K562 (cell line): ENCODE measurements around the gene HOXA7. TPM values are rescaled to one million over a fixed set of nuclear protein-coding genes. Genes with fewer than 3 reads are reported as not detected.

Experiments
- ATAC-seq: fragments of 200-7000 bp; cut with Tn5 transposase; 3 replicates; pipeline ENCODE4 v1.9.1; 2020; ENCODE audit warnings: moderate library complexity
- BruUV-seq: library from RNA; stranded (reverse); fragments of 400-500 nt; replicated peaks from 2 replicates; lab custom pipeline; 2021; lab: Mats Ljungman, UMichigan
- CTCF ChIA-PET: fragments of 300-600 bp; formaldehyde crosslinking; extraction: SDS; loops from one replicate; lab custom pipeline; 2021; ENCODE audit warnings: low intra/inter-chr PET ratio; lab: Yijun Ruan, JAX
- POLR2A ChIA-PET: fragments of 300-600, 350-650 bp; sonication (Branson Sonifier 250); formaldehyde crosslinking; extraction: SDS; loops from one replicate; lab custom pipeline; 2021; ENCODE audit warnings: antibody characterized with exemption, inconsistent platforms; lab: Yijun Ruan, JAX
- DNase-seq, 4 experiments: peaks; one replicate each; pipeline versions ENCODE4 v3.0.0 to v3.0.0-alpha.2; 2011 to 2018; ENCODE audit warnings: low spot score in 3 of 4, mixed read lengths in 3 of 4; ENCODE audit errors: extremely low read depth in 1 of 4
- FAIRE-seq: peaks from 2 replicates; lab custom pipeline; 2011; peaks lifted over from hg19 to GRCh38; lab: Jason Lieb, UNC
- H2AFZ ChIP-seq: 2 replicates; pipeline ENCODE4 v1.6.0; 2011; ENCODE audit warnings: low read depth, low read length, control low read depth, inconsistent platforms
- H3K27ac ChIP-seq: fragments of 200-600 bp; 3 replicates; pipeline ENCODE4 v1.8.0; 2011; ENCODE audit warnings: low read depth, mild to moderate bottlenecking, control low read depth, inconsistent platforms, low read length, moderate library complexity, mixed read lengths; ENCODE audit errors: extremely low read depth
- H3K27me3 ChIP-seq, 2 experiments: fragments of 300-600 bp in 1 of 2; 2 replicates in 1 of 2; 3 replicates in 1 of 2; pipeline versions ENCODE4 v1.6.0 to v1.8.0; 2011; ENCODE audit warnings: inconsistent platforms in 2 of 2, low read length in 2 of 2, mild to moderate bottlenecking in 1 of 2, mixed read lengths in 1 of 2, moderate library complexity in 1 of 2; ENCODE audit not compliant: control insufficient read depth in 2 of 2, insufficient read depth in 2 of 2
- H3K36me3 ChIP-seq: fragments of 300-600 bp; 3 replicates; pipeline ENCODE4 v1.8.0; 2011; ENCODE audit warnings: mild to moderate bottlenecking, low read length, inconsistent platforms; ENCODE audit not compliant: control insufficient read depth, insufficient read depth
- H3K4me1 ChIP-seq, 2 experiments: fragments of 200-600 bp in 1 of 2; replicated peaks in 1 of 2; 2 replicates in 1 of 2; 3 replicates in 1 of 2; pipeline versions ENCODE4 v1.5.1 to v1.8.0; 2011; ENCODE audit warnings: inconsistent platforms in 2 of 2, low read length in 2 of 2, mild to moderate bottlenecking in 1 of 2, mixed read lengths in 1 of 2, moderate library complexity in 1 of 2; ENCODE audit not compliant: control insufficient read depth in 2 of 2, insufficient read depth in 2 of 2
- H3K4me2 ChIP-seq: 2 replicates; pipeline ENCODE4 v1.6.1; 2011; ENCODE audit warnings: low read length, control low read depth, inconsistent platforms, mixed read lengths; ENCODE audit not compliant: insufficient read depth
- H3K4me3 ChIP-seq: fragments of 200-600 bp; sonication (generic), shearing (Covaris generic); 2 replicates; pipeline ENCODE4 v1.5.1; 2016; ENCODE audit warnings: control low read depth, inconsistent platforms
- H3K79me2 ChIP-seq: fragments of 200-600 bp; 3 replicates; pipeline ENCODE4 v1.8.0; 2011; ENCODE audit warnings: low read length, inconsistent platforms; ENCODE audit not compliant: control insufficient read depth, insufficient read depth
- H3K9ac ChIP-seq, 2 experiments: 2 replicates each; pipeline versions ENCODE4 v1.6.0 to v1.6.1; 2011; ENCODE audit warnings: low read depth in 2 of 2, low read length in 2 of 2, control low read depth in 1 of 2, inconsistent platforms in 1 of 2, mild to moderate bottlenecking in 1 of 2, mixed read lengths in 1 of 2; ENCODE audit not compliant: insufficient read depth in 1 of 2
- H3K9me1 ChIP-seq: one replicate; pipeline ENCODE4 v1.6.0; 2011; ENCODE audit warnings: inconsistent platforms, mild to moderate bottlenecking, low read length, moderate library complexity; ENCODE audit not compliant: control insufficient read depth, insufficient read depth
- H3K9me3 ChIP-seq: replicated peaks from 2 replicates; pipeline ENCODE4 v1.5.1; 2011; ENCODE audit warnings: low read depth, low read length, inconsistent platforms; ENCODE audit not compliant: control insufficient read depth, insufficient read depth
- H4K20me1 ChIP-seq: replicated peaks from 2 replicates; pipeline ENCODE4 v1.6.1; 2011; ENCODE audit warnings: low read length, inconsistent platforms, mixed read lengths; ENCODE audit not compliant: control insufficient read depth, insufficient read depth
- GTF2B ChIP-seq: IDR thresholded peaks from 2 replicates; pipeline ENCODE4 v1.6.1; 2011; ENCODE audit not compliant: insufficient read length; ENCODE audit errors: extremely low read depth
- POU5F1 ChIP-seq: fragments of 150-350 bp; IDR thresholded peaks from 2 replicates; pipeline ENCODE4 v1.6.1; 2014; ENCODE audit warnings: borderline replicate concordance, low read length, low read depth, mild to moderate bottlenecking; ENCODE audit not compliant: partially characterized antibody
- RBM34 ChIP-seq: fragments of 200-400 bp; formaldehyde crosslinking; IDR thresholded peaks from 2 replicates; pipeline ENCODE4 v1.6.1; 2018; ENCODE audit warnings: low read length, borderline replicate concordance; ENCODE audit not compliant: insufficient read depth
- WGBS: fragments of 100-300 bp; shearing (Covaris generic); methylation state at CpG from one replicate; pipeline ENCODE4 v1.1.6; 2016; ENCODE audit warnings: low coverage, mixed read lengths; ENCODE audit not compliant: insufficient coverage; ENCODE audit errors: missing lambda C conversion rate; 5-methylcytosine and 5-hydroxymethylcytosine counted together
- in situ Hi-C: fragments of 300-500 bp; cut with MboI; formaldehyde crosslinking; loops from 4 replicates; pipeline ENCODE4 v1.15.0; 2018; ENCODE audit warnings: inconsistent platforms, mixed read lengths
- intact Hi-C: fragments of 100-400 bp; cut with micrococcal nuclease; formaldehyde crosslinking; loops from 2 replicates; pipeline ENCODE4 v1.14.2; 2022
- polyA plus RNA-seq, 8 experiments: library from polyadenylated mRNA; depleted of rRNA in 4 of 8; stranded (reverse) in 5 of 8; unstranded in 3 of 8; fragments of >200 nt; fragmentation: Nextera tagmentation in 2 of 8; fragmentation: Illumina TruSeq in 1 of 8; extraction: Ambion mirVana in 2 of 8; extraction: Trizol in 1 of 8; gene quantifications; 2 replicates each; pipeline versions ENCODE4 v1.2.1 to v1.2.3, GENCODE V29; 2011 to 2014; ENCODE audit warnings: inconsistent platforms in 1 of 8, missing spikeins in 1 of 8
- total RNA-seq, 7 experiments: library from RNA; depleted of rRNA in 6 of 7; stranded (reverse); fragments of >200 nt in 6 of 7; fragmentation: Illumina TruSeq in 2 of 7; extraction: Trizol in 2 of 7; gene quantifications; 2 replicates each; pipeline versions ENCODE4 v1.2.1 to v1.2.3, GENCODE V29; 2011 to 2021; ENCODE audit warnings: low replicate concordance in 1 of 7
- TF ChIP-seq, protein P1 (sequence below): fragments of 450-650 bp; IDR thresholded peaks from 2 replicates; pipeline ENCODE4 v1.6.1; 2017; ENCODE audit warnings: antibody characterized with exemption, mild to moderate bottlenecking
- TF ChIP-seq, protein P2 (sequence below): fragments of 450-650 bp; formaldehyde crosslinking; IDR thresholded peaks from 2 replicates; pipeline ENCODE4 v1.4.0; 2020; ENCODE audit warnings: mild to moderate bottlenecking, moderate library complexity

HOXA7 gene
- total and polyA plus RNA-seq, 9 of the 15 experiments (the other 6 are each of a cell fraction or from before 2014, with no cell fraction given) = not detected

- H3K36me3 ChIP-seq = no peaks in the 10 kb centered on the region
- in situ Hi-C loops (loop anchor here (10.0 kb wide), 1 partner anchor 288 kb away; no protein-coding TSS in a partner anchor), intact Hi-C loops (no loop called here)
- H3K79me2 ChIP-seq = no peaks in the 10 kb centered on the region
- no TSS peak for BruUV-seq
- no peaks in the 10 kb centered on the region for H3K9me3 ChIP-seq
- ChIA-PET CTCF (no interaction called here), POLR2A (interaction anchor here (0.6 to 0.7 kb wide), 2 partner anchors 19 to 32 kb away, joined by 3 read pairs; no protein-coding TSS in a partner anchor)
- no peak for FAIRE-seq
- H3K9ac ChIP-seq = no peak within 1 kb of the TSS
- H3K4me2 ChIP-seq = no peak within 1 kb of the TSS
- DNase-seq = no peak
- H3K9me1 ChIP-seq = no peaks in the 10 kb centered on the region
- WGBS = 65% methylated on average over 72 of the region's 86 CpGs
- peaks cover 30 to 87% of the 10 kb centered on the region in 2 experiments for H3K27me3 ChIP-seq
- H3K4me1 ChIP-seq = peaks cover 0 to 20% of the 10 kb centered on the region in 2 experiments; a peak in 2 of 5 replicates
- no peaks in the 10 kb centered on the region for H4K20me1 ChIP-seq
- H3K27ac ChIP-seq = no peak within 1 kb of the TSS
- no peak within 1 kb of the TSS for H3K4me3 ChIP-seq
- TF ChIP-seq POU5F1 = no peak
- H2AFZ ChIP-seq = no peak within 1 kb of the TSS
- ATAC-seq = no peak
These were observed 13.2 kb downstream of the HOXA7 start, which contains the start of gene HOXA5 for GRCh38 chr7:27143023-27143949. HOXA5 (minus strand) TSS chr7:27143681; CDS start chr7:27143607, 74 bp downstream.

DNA sequence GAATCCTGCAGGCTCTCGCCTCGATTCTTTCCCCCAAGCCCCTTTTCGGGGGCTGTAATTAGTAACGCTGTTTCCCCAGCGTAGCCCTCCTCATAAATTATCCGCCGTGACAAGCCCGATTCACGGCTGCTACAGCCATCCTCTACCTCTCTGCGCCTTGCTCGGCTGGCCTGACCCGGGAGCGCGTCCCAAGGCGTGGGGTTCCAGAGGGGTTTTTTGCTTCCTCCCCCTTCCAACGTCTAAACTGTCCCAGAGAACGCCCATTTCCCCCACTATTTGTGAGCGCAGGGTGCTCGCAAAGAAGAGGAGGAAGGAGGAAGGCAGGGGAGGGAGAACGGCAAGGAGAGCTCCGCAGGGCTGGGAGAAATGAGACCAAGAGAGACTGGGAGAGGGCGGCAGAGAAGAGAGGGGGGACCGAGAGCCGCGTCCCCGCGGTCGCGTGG is 13.9 kb downstream of the HOXA7 start:
- no peak for ATAC-seq
- Histone ChIP-seq H3K36me3 (no peaks in the 10 kb centered on the region), H4K20me1 (no peaks in the 10 kb centered on the region), H3K27ac (no peak overlapping the region), H3K4me3 (no peak overlapping the region), H3K4me2 (no peak overlapping the region), H3K4me1 (peaks cover 0 to 20% of the 10 kb centered on the region in 2 experiments; a peak in 2 of 5 replicates), H2AFZ (no peak overlapping the region), H3K9ac (no peak overlapping the region), H3K27me3 (peaks cover 27 to 83% of the 10 kb centered on the region in 2 experiments), H3K79me2 (no peaks in the 10 kb centered on the region), H3K9me1 (no peaks in the 10 kb centered on the region), H3K9me3 (no peaks in the 10 kb centered on the region)
- 21% methylated on average over 22 of the region's 29 CpGs for WGBS
- BruUV-seq = no TSS peak
- in situ Hi-C loops = loop anchor here (10.0 kb wide), 1 partner anchor 288 kb away; no protein-coding TSS in a partner anchor
- ChIA-PET CTCF (no interaction called here), POLR2A (no interaction called here)
- intact Hi-C loops = no loop called here
- DNase-seq = no peak
- no peak for FAIRE-seq
- TF ChIP-seq, protein P1, sequence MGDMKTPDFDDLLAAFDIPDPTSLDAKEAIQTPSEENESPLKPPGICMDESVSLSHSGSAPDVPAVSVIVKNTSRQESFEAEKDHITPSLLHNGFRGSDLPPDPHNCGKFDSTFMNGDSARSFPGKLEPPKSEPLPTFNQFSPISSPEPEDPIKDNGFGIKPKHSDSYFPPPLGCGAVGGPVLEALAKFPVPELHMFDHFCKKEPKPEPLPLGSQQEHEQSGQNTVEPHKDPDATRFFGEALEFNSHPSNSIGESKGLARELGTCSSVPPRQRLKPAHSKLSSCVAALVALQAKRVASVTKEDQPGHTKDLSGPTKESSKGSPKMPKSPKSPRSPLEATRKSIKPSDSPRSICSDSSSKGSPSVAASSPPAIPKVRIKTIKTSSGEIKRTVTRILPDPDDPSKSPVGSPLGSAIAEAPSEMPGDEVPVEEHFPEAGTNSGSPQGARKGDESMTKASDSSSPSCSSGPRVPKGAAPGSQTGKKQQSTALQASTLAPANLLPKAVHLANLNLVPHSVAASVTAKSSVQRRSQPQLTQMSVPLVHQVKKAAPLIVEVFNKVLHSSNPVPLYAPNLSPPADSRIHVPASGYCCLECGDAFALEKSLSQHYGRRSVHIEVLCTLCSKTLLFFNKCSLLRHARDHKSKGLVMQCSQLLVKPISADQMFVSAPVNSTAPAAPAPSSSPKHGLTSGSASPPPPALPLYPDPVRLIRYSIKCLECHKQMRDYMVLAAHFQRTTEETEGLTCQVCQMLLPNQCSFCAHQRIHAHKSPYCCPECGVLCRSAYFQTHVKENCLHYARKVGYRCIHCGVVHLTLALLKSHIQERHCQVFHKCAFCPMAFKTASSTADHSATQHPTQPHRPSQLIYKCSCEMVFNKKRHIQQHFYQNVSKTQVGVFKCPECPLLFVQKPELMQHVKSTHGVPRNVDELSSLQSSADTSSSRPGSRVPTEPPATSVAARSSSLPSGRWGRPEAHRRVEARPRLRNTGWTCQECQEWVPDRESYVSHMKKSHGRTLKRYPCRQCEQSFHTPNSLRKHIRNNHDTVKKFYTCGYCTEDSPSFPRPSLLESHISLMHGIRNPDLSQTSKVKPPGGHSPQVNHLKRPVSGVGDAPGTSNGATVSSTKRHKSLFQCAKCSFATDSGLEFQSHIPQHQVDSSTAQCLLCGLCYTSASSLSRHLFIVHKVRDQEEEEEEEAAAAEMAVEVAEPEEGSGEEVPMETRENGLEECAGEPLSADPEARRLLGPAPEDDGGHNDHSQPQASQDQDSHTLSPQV = no peak
- TF ChIP-seq RBM34 = no peak
- TF ChIP-seq, protein P2, sequence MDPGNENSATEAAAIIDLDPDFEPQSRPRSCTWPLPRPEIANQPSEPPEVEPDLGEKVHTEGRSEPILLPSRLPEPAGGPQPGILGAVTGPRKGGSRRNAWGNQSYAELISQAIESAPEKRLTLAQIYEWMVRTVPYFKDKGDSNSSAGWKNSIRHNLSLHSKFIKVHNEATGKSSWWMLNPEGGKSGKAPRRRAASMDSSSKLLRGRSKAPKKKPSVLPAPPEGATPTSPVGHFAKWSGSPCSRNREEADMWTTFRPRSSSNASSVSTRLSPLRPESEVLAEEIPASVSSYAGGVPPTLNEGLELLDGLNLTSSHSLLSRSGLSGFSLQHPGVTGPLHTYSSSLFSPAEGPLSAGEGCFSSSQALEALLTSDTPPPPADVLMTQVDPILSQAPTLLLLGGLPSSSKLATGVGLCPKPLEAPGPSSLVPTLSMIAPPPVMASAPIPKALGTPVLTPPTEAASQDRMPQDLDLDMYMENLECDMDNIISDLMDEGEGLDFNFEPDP = no peak
- no peak for TF ChIP-seq GTF2B
